ENCODE results near the gene FECH.

The FECH gene

GRCh38 chr18:57555134-57555533, 31.4 kb downstream of the FECH start:
- ChIA-PET POLR2A (no interaction called here), CTCF (no interaction called here)
- no peak overlapping the region for H3K4me3 ChIP-seq (ENCODE audit: low read depth, low read length)
- no peak for DNase-seq (ENCODE audit: low read depth, low spot score)
- no peak for TF ChIP-seq CTCF (IDR thresholded peaks at IDR 0.05; ENCODE audit: insufficient read depth, low read length, missing control alignments)

GRCh38 chr18:57550510-57550909, 36.0 kb downstream of the FECH start:
- CTCF ChIA-PET, result interaction anchor here (1.6 to 3.2 kb wide), 2 partner anchors 9 to 12 kb away, joined by 4 to 24 read pairs; no protein-coding TSS in a partner anchor
- no peak for DNase-seq (ENCODE audit: low read depth, low spot score)
- POLR2A ChIA-PET, result no interaction called here
- no peak for TF ChIP-seq CTCF (IDR thresholded peaks at IDR 0.05; ENCODE audit: insufficient read depth, low read length, missing control alignments)
- no peak overlapping the region for H3K4me3 ChIP-seq (ENCODE audit: low read depth, low read length)

GRCh38 chr18:57547260-57547659, 39.2 kb downstream of the FECH start:
- POLR2A ChIA-PET, result no interaction called here
- DNase-seq (ENCODE audit: low read depth, low spot score), result no peak

GRCh38 chr18:57544936-57545660, 41.4 kb downstream of the FECH start:
- no peak overlapping the region for H3K4me3 ChIP-seq (ENCODE audit: low read depth, low read length)
- no peak for DNase-seq (ENCODE audit: low read depth, low spot score)
- POLR2A ChIA-PET, result no interaction called here
- CTCF ChIA-PET, result interaction anchor here (0.7 to 1.4 kb wide), 3 partner anchors 9 to 512 kb away, joined by 3 to 9 read pairs (median 3); no protein-coding TSS in a partner anchor
- no peak for TF ChIP-seq CTCF (IDR thresholded peaks at IDR 0.05; ENCODE audit: insufficient read depth, low read length, missing control alignments)

More at GRCh38 chr18:57547260-57547659, 39.2 kb downstream of the FECH start:
- CTCF ChIA-PET, result interaction anchor here (2.4 kb wide), 1 partner anchor 12 kb away, joined by 14 read pairs; no protein-coding TSS in a partner anchor
- TF ChIP-seq CTCF (IDR thresholded peaks at IDR 0.05; ENCODE audit: insufficient read depth, low read length, missing control alignments), result no peak
- H3K4me3 ChIP-seq (ENCODE audit: low read depth, low read length), result no peak overlapping the region

- TF ChIP-seq CTCF (IDR thresholded peaks at IDR 0.05; ENCODE audit: insufficient read depth, low read length, missing control alignments), result no peak
- CTCF ChIA-PET, result interaction anchor here (1.2 to 2.6 kb wide), 3 partner anchors 15 to 674 kb away, joined by 3 to 22 read pairs (median 5); no protein-coding TSS in a partner anchor
Observed at GRCh38 chr18:57543560-57543959, 42.9 kb downstream of the FECH start.

GRCh38 chr18:57542812-57543427, 43.6 kb downstream of the FECH start:
- no peak for TF ChIP-seq CTCF (IDR thresholded peaks at IDR 0.05; ENCODE audit: insufficient read depth, low read length, missing control alignments)
- H3K4me3 ChIP-seq (ENCODE audit: low read depth, low read length), result no peak overlapping the region
- peak; percentile 45 for DNase-seq (ENCODE audit: low read depth, low spot score)
- POLR2A ChIA-PET, result no interaction called here
- CTCF ChIA-PET, result interaction anchor here (1.9 to 2.6 kb wide), 2 partner anchors 15 to 19 kb away, joined by 5 to 22 read pairs; no protein-coding TSS in a partner anchor

More at GRCh38 chr18:57543560-57543959, 42.9 kb downstream of the FECH start:
- no peak overlapping the region for H3K4me3 ChIP-seq (ENCODE audit: low read depth, low read length)
- DNase-seq (ENCODE audit: low read depth, low spot score), result no peak
- POLR2A ChIA-PET, result no interaction called here
